Esophagus muscularis mucosa (tissue), 4 donors: Measurements from ENCODE around the gene FOXO6. TPM values are rescaled to one million over a fixed set of nuclear protein-coding genes. Genes with fewer than 3 reads are reported as not detected.

Source experiments
- DNase-seq: peaks from one replicate; pipeline ENCODE4 v3.0.0-alpha.2; 2017; ENCODE audit errors: extremely low spot score
- H3K27ac ChIP-seq, 4 donors: fragments of 200-600 bp; sonication (generic); replicated peaks in 1 of 4; 1 replicate in 3 of 4; 2 replicates in 1 of 4; pipeline ENCODE4 v1.5.1; 2016 to 2019; ENCODE audit warnings: mild to moderate bottlenecking in 1 of 4
- H3K27me3 ChIP-seq, 4 donors: fragments of 200-600 bp; sonication (generic); one replicate each; pipeline versions ENCODE4 v1.5.1 to v1.6.0; 2016 to 2019
- H3K36me3 ChIP-seq, 4 donors: fragments of 200-600 bp; sonication (generic); one replicate each; pipeline ENCODE4 v1.5.1; 2016 to 2019
- H3K4me1 ChIP-seq, 4 donors: fragments of 200-600 bp; sonication (generic); one replicate each; pipeline ENCODE4 v1.5.1; 2016 to 2019
- H3K4me3 ChIP-seq, 4 donors: fragments of 200-600 bp; sonication (generic); 1 replicate in 2 of 4; 2 replicates in 2 of 4; pipeline ENCODE4 v1.5.1; 2016 to 2019; ENCODE audit warnings: mild to moderate bottlenecking in 4 of 4, moderate library complexity in 1 of 4
- H3K9me3 ChIP-seq, 4 donors: fragments of 200-600 bp; sonication (generic); 1 replicate in 3 of 4; 2 replicates in 1 of 4; pipeline ENCODE4 v1.5.1; 2016 to 2019
- EP300 ChIP-seq: sonication (generic); formaldehyde crosslinking; IDR thresholded peaks from one replicate; pipeline ENCODE4 v1.6.1; 2017; ENCODE audit warnings: antibody characterized with exemption
- POLR2A ChIP-seq: fragments of 450-650 bp; IDR thresholded peaks from one replicate; pipeline ENCODE4 v1.6.1; 2017; ENCODE audit warnings: antibody characterized with exemption, moderate library complexity, mild to moderate bottlenecking, low read depth
- POLR2AphosphoS5 ChIP-seq, 2 donors: sonication (generic); formaldehyde crosslinking; IDR thresholded peaks; one replicate each; pipeline ENCODE4 v1.6.1; 2017; ENCODE audit warnings: antibody characterized with exemption in 2 of 2
- WGBS: methylation state at CpG from one replicate; pipeline ENCODE4 v1.1.5; 2018; 5-methylcytosine and 5-hydroxymethylcytosine counted together
- intact Hi-C: fragments of 100-400 bp; cut with DNase I; formaldehyde crosslinking; loops from one replicate; pipeline ENCODE4 v1.15.1; 2023
- total RNA-seq, 4 donors: library from RNA; depleted of rRNA; stranded (reverse); fragments of >200 nt; gene quantifications; one replicate each; pipeline versions ENCODE4 v1.1.0 to v1.2.1, GENCODE V29; 2016
- TF ChIP-seq, protein P1 (sequence below), 3 experiments: fragments of 200-600 bp in 2 of 3; fragments of 450-650 bp in 1 of 3; sonication (generic) in 2 of 3; IDR thresholded peaks; one replicate each; pipeline ENCODE4 v1.5.1; 2017 to 2019; ENCODE audit warnings: antibody characterized with exemption in 3 of 3, mild to moderate bottlenecking in 2 of 3, moderate library complexity in 1 of 3

The FOXO6 gene
- total RNA-seq, 4 donors from 2014 or later: 0.33 to 1.3 (median 0.53) TPM

DNA sequence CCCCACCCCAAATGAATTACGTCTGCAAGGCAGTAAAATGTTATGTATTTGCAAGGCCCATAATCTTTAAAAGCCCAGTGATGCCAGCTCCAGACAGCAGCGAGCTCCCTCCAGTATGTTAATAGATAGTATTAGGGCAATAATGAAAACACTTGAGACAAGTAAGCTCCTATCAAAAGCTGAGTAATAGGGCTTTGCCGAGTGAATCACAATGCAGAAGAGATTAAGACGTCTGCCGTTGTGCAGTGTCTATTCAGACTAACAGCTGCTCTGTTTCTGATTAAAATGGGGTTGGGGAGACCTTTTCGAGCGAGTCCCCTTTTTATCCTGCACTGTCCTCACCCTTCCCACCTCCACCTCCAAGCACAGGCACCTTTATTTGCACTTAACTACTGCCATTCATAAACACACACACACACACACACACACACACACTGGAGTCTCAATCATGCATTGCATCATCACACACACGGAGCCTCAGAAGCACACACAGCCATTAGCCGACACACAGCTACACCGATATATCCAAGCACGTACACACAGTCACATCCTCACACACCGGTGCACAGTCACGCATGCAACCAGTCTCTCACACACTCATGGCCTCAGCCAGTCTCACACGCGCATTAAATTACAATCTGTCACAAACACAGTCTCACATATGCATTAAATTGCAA, 46.0 kb upstream of the FOXO6 start:
- TF ChIP-seq, protein P1, sequence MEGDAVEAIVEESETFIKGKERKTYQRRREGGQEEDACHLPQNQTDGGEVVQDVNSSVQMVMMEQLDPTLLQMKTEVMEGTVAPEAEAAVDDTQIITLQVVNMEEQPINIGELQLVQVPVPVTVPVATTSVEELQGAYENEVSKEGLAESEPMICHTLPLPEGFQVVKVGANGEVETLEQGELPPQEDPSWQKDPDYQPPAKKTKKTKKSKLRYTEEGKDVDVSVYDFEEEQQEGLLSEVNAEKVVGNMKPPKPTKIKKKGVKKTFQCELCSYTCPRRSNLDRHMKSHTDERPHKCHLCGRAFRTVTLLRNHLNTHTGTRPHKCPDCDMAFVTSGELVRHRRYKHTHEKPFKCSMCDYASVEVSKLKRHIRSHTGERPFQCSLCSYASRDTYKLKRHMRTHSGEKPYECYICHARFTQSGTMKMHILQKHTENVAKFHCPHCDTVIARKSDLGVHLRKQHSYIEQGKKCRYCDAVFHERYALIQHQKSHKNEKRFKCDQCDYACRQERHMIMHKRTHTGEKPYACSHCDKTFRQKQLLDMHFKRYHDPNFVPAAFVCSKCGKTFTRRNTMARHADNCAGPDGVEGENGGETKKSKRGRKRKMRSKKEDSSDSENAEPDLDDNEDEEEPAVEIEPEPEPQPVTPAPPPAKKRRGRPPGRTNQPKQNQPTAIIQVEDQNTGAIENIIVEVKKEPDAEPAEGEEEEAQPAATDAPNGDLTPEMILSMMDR (IDR thresholded peaks at IDR 0.05): no peak
- no peak for TF ChIP-seq POLR2AphosphoS5 (IDR thresholded peaks at IDR 0.05)
- no peak for TF ChIP-seq EP300
- no peak for TF ChIP-seq POLR2A
- Histone ChIP-seq H3K4me1 (peaks cover 13 to 52% (median 46%) of the 10 kb centered on the region in 4 donors), H3K36me3 (no peaks in the 10 kb centered on the region), H3K9me3 (no peaks in the 10 kb centered on the region), H3K27me3 (no peaks in the 10 kb centered on the region), H3K4me3 (no peak overlapping the region), H3K27ac (peak overlapping the region in 3 of 4 donors; percentile 43 to 64 (median 60))
- peak; percentile 57 for DNase-seq
- intact Hi-C loops: no loop called here
- 69% methylated on average over 15 of the region's 15 CpGs for whole genome bisulfite sequencing

DNA sequence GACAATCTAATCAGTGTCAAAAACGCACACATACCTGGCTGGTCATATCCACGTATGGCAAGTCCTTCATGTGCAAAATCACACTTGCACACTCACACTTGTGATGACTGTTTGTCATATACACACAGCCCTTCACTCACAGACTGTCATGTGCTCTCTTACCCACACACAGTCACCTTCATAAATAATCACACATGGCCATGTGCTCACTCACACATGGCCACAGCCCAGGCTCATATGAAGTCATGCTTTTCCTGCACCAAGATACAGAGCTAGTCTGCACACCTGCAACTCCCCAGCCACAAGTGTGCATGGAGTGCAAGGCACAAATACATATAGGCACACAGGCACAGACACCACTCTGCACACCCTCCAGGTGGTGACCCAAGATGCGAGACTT, 45.4 kb upstream of the FOXO6 start:
- no peaks in the 10 kb centered on the region for H3K9me3 ChIP-seq
- H3K4me3 ChIP-seq: no peak overlapping the region
- no peak for TF ChIP-seq POLR2A
- TF ChIP-seq POLR2AphosphoS5 (IDR thresholded peaks at IDR 0.05): no peak
- TF ChIP-seq EP300: no peak
- TF ChIP-seq, protein P1 (IDR thresholded peaks at IDR 0.05): no peak
- H3K27ac ChIP-seq: no peak overlapping the region
- H3K4me1 ChIP-seq: peaks cover 14 to 58% (median 52%) of the 10 kb centered on the region in 4 donors
- WGBS: 84% methylated on average over 2 of the region's 3 CpGs
- no peaks in the 10 kb centered on the region for H3K27me3 ChIP-seq
- H3K36me3 ChIP-seq: no peaks in the 10 kb centered on the region
- intact Hi-C loops: no loop called here
- DNase-seq: peak; percentile 17

DNA sequence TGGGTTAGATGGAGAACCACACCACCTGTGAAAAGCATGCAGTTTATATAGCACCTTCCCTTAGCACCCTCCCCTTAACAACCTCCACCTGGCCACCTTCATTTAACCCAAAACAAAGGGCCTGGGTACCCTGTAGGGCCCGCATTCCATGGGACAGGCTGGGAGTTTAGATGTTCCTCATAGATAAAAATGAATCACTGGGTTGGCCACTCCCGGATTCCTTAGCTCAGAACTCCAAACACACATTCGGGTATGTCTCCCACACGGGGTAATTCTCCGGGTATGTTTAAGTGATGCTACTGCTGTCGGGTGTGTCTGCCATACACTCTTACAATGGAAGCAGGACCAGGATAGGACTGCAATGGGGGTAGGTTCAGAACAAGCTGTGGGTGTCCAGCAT, 43.9 kb upstream of the FOXO6 start:
- peak; percentile 90 for DNase-seq
- Histone ChIP-seq H3K27me3 (no peaks in the 10 kb centered on the region), H3K4me1 (peaks cover 14 to 63% (median 53%) of the 10 kb centered on the region in 4 donors), H3K27ac (no peak overlapping the region), H3K36me3 (no peaks in the 10 kb centered on the region), H3K9me3 (no peaks in the 10 kb centered on the region), H3K4me3 (no peak overlapping the region)
- intact Hi-C loops: no loop called here
- TF ChIP-seq POLR2AphosphoS5 (IDR thresholded peaks at IDR 0.05) (no peak), POLR2A (no peak), EP300 (no peak)
- TF ChIP-seq, protein P1 (IDR thresholded peaks at IDR 0.05): no peak
- 90% methylated on average over 6 of the region's 6 CpGs for WGBS

DNA sequence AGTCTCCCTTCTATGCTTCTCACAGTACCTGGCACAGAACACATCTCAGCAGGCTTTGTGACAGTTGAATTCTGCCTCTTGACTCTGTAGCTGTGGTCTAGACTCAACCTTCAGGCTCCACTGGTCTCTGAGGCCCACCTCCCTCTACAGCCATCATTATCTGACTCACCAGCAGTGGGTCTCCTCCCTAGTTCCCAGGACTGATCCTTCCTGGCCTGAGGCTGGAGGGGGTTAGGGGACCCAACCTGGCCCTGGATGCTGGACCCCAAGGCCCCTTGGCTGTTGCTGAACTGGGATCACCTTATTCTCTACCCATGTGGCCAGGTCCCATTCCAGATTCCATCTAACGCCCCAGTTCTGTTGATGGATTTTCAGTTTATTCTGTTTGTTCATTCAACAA, 43.1 kb upstream of the FOXO6 start:
- no peak for DNase-seq
- H3K4me1 ChIP-seq: peaks cover 14 to 59% (median 50%) of the 10 kb centered on the region in 4 donors
- WGBS: 91% methylated on average over 1 of the region's 1 CpG
- no peaks in the 10 kb centered on the region for H3K27me3 ChIP-seq
- no peak overlapping the region for H3K4me3 ChIP-seq
- no peaks in the 10 kb centered on the region for H3K9me3 ChIP-seq
- TF ChIP-seq EP300 (no peak), POLR2A (no peak), POLR2AphosphoS5 (IDR thresholded peaks at IDR 0.05) (no peak)
- TF ChIP-seq, protein P1 (IDR thresholded peaks at IDR 0.05): no peak
- intact Hi-C loops: no loop called here
- H3K36me3 ChIP-seq: no peaks in the 10 kb centered on the region
- H3K27ac ChIP-seq: no peak overlapping the region
